CD4-positive, alpha-beta T cell treated with Interferon alpha-2 for 1 hour (primary cell): ENCODE data around the gene CAMK1D.
"Not testable (repeated sequence)": the region's sequence is repeated elsewhere in the genome, so short reads cannot be mapped to it uniquely, and the experiment has no call there.

ENCODE experiments used
- DNase-seq, 2 donors: peaks; one replicate each; pipeline ENCODE4 v3.0.0-alpha.2; 2020 to 2022

CAMK1D gene

DNA sequence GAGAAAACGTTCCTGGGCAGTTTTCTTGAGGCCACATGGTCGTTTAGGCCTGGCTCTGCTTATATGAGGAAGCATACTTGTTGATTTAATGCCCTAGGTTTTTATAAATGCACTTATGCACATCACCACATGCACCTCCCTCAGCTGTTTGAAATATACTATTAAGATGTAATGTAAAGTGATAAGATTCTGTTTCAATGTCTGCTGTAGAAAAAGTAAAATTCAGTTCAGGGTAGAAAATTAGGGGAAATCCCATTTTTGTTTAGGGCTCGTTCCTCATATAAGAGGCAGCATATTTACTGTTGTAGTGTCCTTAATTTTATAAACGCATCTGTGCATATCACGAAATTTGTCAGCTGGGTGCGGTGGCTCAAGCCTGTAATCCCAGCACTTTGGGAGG lies 7.8 kb upstream of the CAMK1D start:
- no peak for DNase-seq

DNA sequence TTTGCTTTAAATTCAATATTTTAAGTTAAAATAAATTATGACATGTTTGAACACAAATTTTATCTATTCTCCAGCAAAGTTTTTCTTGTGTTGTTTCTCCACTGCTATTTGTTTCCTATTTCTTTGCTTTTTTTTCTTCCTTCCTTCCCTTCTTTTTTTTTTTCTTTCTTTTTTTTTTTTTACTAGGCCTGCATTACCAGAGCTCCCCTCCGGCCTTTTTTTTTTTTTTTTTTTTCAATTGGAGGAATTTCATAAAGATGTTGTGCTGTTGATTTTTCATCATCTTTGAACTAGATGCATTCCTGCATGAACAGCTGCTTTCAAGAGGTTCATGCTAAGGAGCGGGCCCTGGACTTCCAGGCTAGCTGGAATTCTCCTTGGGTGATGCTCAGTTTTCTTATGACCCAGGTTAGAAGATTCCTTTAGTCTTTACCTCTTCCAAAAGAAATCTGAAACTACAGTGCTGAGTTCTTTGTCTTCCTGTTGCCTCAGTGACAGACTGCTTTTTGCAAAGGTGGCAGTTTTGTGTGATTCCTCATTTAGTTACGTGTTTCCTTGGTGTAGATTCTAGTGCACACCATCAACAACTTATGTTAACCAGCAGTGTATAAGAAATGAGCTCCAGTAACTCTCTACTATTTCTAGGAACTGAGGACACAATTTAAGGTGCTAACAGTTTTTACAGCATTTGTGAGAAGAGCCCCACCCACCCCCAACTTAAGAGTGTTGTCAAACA lies 4.8 kb upstream of the CAMK1D start:
- no peak for DNase-seq

DNA sequence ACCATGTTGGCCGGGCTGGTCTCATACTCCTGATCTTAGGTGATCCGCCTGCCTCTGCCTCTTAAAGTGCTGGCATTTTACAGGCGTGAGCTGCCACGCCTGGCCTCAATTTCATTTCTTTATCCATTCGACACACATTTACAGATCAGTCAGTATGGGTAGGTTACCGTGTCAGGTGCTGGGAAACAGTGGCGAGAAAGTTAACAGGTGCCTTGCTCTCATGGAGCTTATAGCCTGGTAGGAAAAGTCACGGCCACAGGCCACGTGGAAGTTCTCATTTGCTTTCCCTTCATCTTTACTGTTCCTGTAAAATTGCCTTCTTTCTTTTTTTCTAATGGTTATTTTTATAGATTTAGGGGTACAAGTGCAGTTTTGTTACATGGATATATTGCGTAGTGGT lies 2.6 kb upstream of the CAMK1D start:
- no peak for DNase-seq

DNA sequence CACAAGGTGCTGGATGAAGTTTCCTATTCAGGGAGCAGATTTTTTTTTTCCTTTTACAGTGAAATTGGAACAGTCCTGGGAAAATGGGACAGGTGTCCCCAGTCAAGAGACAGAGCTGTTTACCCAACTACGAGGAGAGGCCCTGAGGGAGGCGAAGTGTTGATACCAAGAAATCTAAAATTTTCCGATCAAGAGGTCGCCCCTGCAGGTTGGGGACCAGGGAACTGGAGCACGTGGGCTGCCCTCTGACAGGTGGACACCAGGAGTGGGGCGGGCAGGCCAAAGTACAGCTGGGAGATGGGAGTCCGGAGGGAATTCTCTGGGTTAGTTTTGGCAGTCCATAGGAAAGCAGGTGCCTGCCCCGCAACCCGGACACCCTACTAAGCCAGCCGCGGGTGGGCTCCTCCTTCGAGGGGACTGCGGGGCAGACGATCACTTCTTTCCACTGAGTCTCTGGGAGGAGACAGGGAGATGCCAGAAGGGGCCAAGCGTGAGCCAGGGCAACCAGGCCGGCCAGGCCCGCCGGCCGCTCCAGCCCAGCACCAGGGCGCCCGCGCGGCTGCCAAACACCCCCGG lies 965 bp upstream of the CAMK1D start:
- no peak for DNase-seq

DNA sequence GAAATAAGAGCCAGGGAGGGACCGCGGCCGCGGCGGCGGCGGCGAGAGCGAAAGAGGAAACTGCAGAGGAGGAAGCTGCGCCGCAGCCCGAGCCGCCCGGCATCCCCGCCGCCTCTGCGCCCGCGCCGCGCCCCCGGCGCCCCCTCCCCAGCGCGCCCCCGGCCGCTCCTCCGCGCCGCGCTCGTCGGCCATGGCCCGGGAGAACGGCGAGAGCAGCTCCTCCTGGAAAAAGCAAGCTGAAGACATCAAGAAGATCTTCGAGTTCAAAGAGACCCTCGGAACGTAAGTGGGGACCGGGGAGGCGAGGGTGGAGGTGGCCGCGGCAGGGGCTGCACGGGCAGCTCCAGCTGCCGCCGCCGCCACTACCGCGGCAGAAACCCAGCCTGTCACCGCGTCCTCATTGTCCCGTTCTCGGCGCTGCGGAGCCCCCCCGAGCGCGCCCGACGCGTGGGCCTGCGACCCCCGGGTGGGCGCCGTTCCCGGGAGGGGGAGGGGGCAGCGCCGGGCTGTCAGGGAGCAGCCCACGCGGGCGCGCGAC lies 351 bp downstream of the CAMK1D start:
- no peak for DNase-seq

DNA sequence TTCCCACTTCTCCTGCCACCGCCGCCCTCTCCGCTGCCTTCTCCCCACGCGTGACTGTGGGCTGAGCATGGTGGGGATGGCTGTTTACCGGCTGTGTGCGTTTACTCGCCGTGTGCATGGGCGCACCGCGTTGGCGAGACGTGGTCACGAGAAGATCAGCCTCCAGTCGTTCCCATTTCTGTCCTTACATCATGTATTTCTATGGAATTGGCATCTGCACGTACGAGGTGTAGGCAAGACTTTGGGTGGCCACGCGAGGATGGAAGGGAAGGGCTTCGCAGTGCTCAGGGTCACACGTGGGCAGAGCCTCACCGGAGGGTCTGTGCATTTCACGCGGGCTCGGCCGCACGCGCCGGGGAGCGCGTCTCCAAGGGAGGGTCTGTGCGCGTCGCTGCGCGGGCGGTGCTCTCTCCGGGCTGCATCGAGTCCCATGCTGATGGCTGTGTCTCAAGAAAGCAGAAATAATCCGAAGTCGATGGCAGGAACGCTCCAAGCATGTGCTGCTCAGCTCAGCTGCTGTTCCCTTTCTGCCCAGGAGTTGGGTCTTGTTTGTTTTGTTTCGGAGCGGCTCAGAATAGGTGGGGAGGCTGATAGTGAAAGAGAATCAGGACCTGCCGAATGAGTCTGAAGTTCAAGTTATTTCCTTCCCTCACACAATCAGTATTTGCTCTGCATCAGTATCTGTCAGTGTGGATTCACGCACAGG lies 973 bp downstream of the CAMK1D start:
- DNase-seq, result peak; percentile 59 to 65

DNA sequence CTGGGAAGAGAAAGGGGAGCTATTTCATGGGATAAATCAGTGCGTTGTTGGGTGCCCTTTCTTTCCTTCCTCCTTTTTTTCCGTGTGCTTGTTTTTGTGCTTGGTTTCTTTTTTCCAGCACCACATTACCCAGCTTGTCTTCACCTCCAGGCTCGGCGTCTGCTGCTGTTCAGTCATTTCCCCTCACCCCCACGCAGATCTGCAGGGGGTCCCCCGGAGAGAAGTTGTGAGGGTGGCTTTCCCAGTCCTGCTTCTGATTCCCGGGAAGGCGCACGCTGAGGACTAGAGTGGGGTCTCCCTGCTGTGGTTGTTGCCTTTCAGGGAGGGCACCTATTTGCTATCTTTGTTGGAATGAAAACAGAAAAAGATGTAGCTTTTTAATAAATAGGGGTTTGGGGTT lies 1.6 kb downstream of the CAMK1D start:
- no peak for DNase-seq

DNA sequence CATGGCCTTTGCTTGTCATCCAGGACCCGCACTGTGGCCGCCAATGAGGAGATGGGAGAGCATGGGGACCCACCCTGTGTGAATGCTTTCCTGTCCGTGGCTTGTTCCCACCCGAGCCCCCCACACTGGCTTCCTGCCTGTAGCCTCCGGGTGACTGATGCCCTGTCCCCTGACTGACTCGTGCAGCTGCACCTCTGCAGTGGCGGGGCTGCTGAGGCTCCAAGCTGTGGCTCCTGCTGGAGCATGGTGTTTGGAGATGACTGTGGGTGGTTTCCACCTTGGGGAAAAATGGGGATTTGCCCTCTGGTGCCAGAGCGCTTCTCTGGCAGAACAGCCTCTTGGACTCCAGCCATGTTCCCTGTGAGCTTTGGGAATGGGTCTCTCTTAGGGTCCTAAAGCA lies 2.1 kb downstream of the CAMK1D start:
- DNase-seq, result no peak

DNA sequence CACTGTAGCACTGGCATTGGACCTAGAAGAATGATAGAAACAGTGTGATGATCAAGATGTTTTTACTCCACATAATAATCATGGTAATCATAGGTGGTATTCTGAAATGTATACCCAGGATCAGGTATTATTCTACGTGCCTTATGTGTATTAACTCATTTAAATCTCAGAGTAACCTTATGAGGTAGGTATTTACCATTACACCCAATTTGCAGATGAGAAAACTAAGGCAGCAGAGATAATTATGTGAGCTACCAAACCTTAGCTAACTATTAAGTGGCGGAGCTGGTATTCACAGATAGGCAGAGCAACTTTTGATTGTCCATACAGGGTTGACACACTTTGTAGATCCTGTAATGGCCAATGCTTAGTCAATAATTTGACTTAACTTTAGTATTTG lies 2.5 kb downstream of the CAMK1D start:
- no peak for DNase-seq

DNA sequence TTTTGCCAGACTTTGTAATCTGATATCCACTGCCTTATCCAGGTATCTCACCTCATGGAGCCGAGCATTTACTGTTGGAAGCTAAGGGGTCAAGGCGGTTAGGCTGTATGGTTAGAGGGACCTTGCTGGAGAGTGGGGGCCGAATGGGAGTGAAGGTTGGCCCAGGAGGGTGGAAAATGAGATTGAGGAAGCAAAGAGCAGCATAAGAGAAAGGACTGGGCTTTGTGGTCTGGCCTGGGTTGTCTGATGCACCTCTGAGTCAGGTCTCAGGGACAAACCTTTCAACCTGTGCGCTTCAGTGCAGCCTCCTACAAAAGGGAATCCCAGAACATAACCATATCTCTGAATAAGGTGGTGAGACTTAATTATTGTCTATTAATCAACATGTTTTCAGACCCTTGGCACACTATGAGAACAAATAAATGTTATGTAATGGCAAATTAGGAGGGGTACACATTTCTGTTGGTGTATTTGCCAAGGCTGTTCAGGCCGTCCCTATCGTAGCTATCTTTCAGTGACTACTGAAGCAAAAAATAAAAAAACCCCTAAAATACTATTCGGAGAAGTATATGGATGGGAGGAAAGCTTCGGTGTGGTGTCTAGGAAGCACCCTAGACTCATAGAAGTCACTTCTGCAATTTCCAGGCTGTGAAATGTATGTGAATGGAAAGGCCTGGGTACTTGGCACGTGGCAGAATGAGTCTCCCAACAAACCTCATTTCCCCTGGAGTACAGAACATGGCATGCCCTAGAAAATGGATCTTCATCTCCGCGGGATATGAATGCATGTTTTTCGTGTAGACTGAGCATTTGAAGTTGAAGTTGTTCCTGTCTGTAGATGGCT lies 4.3 kb downstream of the CAMK1D start:
- DNase-seq, result no peak

DNA sequence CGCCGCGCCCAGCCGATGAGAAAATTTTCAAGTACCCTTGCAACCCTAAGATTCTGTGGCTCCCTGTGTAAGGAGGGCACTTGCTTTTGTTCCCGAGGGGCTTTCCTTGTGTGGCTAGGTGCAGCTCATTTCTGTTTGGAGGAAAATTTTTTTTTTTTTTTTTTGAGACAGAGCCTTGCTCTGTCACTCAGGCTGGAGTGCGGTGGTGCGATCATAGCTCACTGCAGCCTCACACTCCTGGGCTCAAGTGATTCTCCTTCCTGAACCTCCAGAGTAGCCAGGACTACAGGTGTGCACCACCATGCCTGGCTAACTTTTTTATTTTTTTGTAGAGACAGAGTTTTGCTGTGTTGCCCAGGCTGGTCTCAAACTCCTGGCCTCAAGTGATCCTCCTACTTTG lies 5.3 kb downstream of the CAMK1D start:
- not testable (repeated sequence) for DNase-seq

DNA sequence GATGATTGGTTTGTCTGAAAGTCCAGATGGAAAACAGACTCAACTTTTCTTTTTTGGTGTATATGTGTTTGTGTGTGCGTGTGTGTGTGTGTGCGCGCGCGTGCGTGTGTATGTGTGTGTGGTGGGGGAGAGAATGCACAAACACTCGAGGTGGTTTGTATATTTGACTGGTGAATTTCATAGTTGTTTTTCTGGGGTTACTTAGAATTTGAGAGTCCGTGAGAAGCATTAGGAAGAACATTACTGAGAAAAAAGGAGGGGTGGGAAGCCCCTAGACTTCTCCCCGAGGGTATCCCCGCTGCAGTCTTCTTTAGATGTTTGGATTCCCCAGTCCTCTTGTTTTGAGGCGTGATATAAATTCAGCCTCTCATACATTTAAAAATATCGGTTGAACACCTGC lies 6.0 kb downstream of the CAMK1D start:
- DNase-seq, result no peak

DNA sequence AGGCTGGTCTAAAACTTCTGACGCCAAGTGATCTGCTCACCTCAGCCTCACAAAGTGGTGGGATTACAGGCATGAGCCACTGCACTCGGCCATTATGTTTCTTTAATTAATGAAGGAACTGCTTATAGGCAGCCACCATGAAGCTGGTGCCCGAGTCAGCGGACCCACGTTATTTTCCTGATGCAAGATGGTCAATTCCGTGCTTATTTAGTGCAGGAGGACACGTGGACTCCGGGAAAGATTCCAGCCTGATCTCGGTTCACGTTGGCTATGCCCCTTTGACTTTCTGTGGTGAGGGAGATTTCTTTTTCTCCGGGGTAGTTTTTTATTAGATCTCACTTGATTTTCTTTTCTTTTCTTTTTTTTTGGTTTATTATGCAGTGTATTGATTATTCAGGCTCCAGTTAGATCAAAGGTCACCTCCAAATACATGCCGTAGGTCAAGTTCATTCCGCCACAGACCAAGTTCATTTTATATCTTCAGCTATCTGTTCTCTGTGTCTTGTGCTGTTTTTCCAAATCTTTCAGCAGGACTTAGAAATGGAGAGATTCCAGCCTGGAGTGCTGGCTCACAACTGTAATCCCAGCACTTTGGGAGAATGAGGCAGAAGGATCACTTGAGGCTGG lies 8.3 kb downstream of the CAMK1D start:
- DNase-seq, result no peak

DNA sequence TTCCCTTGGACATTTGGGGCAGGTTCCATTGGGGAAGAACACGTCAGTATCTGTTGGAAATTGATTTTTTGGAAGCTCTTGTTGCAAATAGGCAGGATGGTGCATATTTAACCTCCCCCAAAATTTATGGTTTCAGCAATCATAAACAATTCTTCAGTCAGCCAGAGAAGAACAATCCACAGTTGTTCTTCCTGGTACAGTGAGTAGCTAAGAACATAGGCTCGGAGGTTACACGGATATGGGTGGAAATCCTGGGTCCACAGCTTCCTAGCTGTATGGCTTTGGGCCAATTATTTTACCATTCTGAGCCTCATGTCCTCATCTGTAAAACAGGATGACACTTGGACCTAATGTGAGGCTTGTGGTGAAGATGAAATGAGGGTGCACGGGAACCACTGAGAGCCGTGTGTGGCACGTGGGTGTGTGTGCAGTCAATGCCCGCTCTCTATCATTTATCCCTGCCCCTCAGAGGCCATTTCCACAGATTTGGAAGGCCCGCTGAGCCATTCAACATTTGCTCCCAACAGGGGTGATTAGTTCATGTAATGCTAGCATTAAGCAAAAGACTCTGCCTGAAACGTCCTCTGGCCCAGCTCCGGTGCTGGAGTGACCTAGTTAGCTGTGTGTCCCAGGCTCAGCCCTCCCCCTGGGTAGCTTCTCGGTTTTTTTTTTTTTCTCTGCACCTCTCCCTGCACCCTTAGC lies 9.7 kb downstream of the CAMK1D start:
- no peak for DNase-seq

DNA sequence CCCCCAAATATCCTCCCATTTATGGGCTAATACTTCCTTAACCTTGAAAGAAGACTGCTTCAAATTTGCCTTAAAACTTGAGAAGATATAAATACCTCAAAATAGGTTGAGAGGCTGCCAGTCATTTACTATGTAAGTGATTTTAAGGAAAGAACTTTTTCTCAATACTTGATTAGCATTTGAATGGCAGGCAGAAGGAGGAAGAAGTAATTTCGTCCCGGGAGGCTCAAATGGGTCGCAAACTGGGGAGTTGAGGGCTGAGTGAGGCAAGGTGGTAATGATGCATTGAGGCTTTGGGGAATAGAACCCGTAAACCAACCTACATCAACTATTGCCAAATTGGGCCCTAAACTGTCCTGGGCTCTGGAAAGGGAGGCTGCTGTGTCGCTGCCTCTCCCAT lies 11.1 kb downstream of the CAMK1D start:
- no peak for DNase-seq

DNA sequence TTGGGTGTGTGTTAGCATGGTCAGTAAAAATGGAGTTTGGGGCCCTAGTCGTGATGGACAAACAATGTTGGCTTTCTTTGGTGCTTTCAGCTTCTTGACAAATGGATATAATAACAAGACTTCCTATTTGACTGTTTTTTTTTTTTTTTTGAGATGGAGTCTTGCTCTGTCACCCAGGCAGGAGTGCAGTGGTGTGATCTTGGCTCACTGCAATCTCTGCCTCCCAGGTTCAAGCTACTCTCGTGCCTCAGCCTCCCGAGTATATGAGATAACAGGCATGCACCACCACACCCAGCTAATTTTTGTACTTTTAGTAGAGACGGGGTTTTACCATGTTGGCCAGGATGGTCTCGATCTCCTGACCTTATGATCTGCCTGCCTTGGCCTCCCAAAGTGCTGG lies 11.8 kb downstream of the CAMK1D start:
- DNase-seq, result not testable (repeated sequence)

DNA sequence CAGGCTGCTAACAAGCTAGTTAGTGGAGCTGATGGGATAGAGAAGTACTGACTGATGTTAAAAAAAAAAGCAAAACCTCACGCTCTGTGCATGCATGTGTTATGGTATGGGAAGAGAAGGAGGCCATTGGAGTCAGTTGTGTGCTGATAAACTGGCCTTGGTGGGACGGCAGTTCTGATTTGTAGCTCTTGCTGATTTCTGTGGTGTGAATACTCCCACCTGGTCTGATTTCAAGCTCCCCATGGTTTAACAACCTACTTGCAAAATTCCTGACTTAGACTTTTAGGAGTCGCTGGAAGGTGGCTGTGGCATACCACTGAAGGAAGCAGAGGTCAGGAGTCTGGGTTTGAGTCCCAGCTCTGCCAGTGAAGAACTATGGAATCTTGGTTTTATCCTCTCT lies 15.2 kb downstream of the CAMK1D start:
- no peak for DNase-seq

DNA sequence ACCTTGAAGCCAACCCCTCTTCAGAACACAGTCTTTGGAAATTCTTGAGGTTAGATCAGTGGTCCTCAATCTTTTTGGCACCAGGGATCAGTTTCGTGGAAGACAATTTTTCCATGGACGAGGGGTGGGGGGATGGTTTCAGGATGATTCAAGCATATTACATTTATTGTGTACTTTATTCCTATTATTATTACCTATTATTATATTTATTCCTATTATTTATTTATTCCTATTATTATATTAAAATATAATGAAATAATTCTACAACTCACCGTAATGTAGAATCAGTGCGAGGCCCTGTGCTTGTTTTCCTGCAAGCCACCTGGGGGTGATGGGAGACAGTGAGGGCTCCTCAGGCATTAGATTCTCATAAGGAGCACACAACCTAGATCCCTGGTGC lies 17.9 kb downstream of the CAMK1D start:
- no peak for DNase-seq

DNA sequence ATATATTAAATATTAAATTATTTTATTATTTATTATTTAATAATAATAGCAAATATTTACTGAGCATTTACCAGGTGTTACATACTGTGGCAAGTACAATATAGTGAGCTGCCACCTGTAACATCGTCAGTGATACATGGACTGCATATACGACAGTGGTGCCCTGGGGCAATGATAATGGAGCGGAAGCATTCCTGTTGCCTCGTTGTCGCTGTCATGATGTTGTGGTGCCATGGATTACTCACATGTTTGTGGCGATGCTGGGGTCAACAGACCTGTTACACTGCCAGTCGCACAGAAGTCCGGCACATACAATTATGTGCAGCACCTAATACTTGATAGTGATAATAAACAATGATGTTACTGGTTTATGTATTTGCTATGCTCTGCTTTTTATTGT lies 20.6 kb downstream of the CAMK1D start:
- DNase-seq, result no peak

DNA sequence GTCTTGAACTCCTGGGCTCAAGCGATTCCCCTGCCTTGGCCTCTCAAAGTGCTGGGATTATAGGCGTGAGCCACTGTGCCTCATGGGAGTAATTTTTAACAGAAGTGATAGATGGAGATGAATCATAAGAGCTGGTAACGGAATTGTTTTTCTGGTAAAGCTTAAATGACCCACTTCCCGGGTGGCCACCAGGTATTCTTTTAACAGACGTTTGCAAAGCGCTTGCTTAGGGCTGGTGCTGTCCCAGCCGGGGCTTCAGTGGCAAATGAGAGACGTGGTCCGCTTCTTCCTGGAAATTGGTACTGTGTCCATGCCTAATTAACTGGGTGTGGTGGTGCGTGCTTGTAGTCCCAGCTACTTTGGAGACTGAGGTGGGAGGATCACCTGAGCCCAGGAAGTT lies 23.5 kb downstream of the CAMK1D start:
- no peak for DNase-seq

DNA sequence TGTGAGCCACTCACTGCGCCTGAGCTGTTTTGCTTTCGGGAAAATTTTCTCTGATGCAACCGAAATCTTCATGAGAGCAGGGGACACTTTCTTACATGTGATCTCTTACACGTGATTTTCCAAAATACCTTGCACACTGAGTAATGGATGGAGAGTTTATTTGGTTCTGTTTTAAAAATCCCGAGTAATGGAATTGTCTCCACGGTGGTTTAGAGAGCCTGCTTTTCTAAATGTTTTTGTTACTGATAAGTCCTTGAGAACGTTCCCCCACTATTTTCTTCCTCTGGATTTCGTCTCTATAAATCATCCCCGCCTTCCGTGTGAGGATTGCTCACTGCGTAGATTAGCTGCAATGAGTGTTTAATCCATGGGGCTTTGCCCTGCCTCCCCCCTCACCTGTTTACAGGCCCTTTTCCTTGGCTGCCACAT lies 25.7 kb downstream of the CAMK1D start:
- no peak for DNase-seq

DNA sequence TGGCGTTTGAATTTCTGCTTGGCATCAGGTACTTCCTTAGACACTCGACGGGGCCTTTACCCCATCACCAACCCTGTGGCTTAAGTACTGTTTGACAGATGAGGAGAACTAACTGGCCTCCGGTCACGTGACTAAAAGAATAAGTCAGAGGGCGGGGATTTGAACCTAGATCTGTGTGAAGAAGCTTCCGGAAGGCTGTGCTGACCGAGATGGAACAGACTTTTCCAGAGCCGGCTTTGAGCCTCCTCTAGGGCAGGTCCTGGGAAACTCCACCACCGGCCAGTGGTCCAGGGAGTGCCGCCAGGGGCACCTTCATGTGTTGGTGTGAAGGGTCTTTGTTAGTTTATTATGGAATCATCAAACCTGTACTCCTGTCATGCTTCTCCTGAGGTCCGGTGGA lies 26.9 kb downstream of the CAMK1D start:
- no peak for DNase-seq
